Renal cortex interstitium (tissue), 15 donors: ENCODE results near the gene AGMAT. TPM values are rescaled to one million over a fixed set of nuclear protein-coding genes. Genes with fewer than 3 reads are reported as not detected.

Experiments used
- DNase-seq, 11 donors: peaks; one replicate each; pipeline ENCODE4 v3.0.0-alpha.2; 2013; ENCODE audit warnings: low read depth in 9 of 11, low spot score in 4 of 11; ENCODE audit errors: extremely low read depth in 1 of 11
- long read RNA-seq, 16 experiments: transcript quantifications; one replicate each; lab custom pipeline, GENCODE V29; 2026
- polyA plus RNA-seq, 3 donors: library from polyadenylated mRNA; unstranded; fragments of 120-200 nt; gene quantifications; one replicate each; pipeline ENCODE4 v1.2.1, GENCODE V29; 2013; ENCODE audit not compliant: insufficient read length in 3 of 3

Gene AGMAT, protein sequence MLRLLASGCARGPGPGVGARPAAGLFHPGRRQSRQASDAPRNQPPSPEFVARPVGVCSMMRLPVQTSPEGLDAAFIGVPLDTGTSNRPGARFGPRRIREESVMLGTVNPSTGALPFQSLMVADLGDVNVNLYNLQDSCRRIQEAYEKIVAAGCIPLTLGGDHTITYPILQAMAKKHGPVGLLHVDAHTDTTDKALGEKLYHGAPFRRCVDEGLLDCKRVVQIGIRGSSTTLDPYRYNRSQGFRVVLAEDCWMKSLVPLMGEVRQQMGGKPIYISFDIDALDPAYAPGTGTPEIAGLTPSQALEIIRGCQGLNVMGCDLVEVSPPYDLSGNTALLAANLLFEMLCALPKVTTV
- polyA plus RNA-seq, result 10 to 100 TPM; 30.6 to 35.6 (median 33.3) TPM
- long read RNA-seq, donor 1, transcript AGMAT-201 (7 exons, 2,500 nt), result major isoform, 8 of 8 reads
- long read RNA-seq, donor 1, partial matches to known transcripts, result 0 of 8 reads
- long read RNA-seq, donor 1, other reads (novel, unspliced or antisense), result 0 of 8 reads
- long read RNA-seq, donor 2, transcript AGMAT-201 (7 exons, 2,500 nt), result major isoform, 6 of 6 reads
- long read RNA-seq, donor 2, partial matches to known transcripts, result 0 of 6 reads
- long read RNA-seq, donor 2, other reads (novel, unspliced or antisense), result 0 of 6 reads
- long read RNA-seq, donor 3, transcript AGMAT-201 (7 exons, 2,500 nt), result major isoform, 12 of 12 reads
- long read RNA-seq, donor 3, partial matches to known transcripts, result 0 of 12 reads
- long read RNA-seq, donor 3, other reads (novel, unspliced or antisense), result 0 of 12 reads
- long read RNA-seq, donor 4, transcript AGMAT-201 (7 exons, 2,500 nt), result major isoform, 9 of 9 reads
- long read RNA-seq, donor 4, partial matches to known transcripts, result 0 of 9 reads
- long read RNA-seq, donor 4, other reads (novel, unspliced or antisense), result 0 of 9 reads
- long read RNA-seq, donor 5, result 0 reads
- long read RNA-seq, donor 6, transcript AGMAT-201 (7 exons, 2,500 nt), result major isoform, 5 of 5 reads
- long read RNA-seq, donor 6, partial matches to known transcripts, result 0 of 5 reads
- long read RNA-seq, donor 6, other reads (novel, unspliced or antisense), result 0 of 5 reads
- long read RNA-seq, donor 7, transcript AGMAT-201 (7 exons, 2,500 nt), result major isoform, 7 of 7 reads
- long read RNA-seq, donor 7, partial matches to known transcripts, result 0 of 7 reads
- long read RNA-seq, donor 7, other reads (novel, unspliced or antisense), result 0 of 7 reads
- long read RNA-seq, donor 8, transcript AGMAT-201 (7 exons, 2,500 nt), result major isoform, 13 of 20 reads
- long read RNA-seq, donor 8, partial matches to known transcripts, result 7 of 20 reads
- long read RNA-seq, donor 8, other reads (novel, unspliced or antisense), result 0 of 20 reads
- long read RNA-seq, donor 9, transcript AGMAT-201 (7 exons, 2,500 nt), result major isoform, 5 of 5 reads
- long read RNA-seq, donor 9, partial matches to known transcripts, result 0 of 5 reads
- long read RNA-seq, donor 9, other reads (novel, unspliced or antisense), result 0 of 5 reads
- long read RNA-seq, donor 10, transcript AGMAT-201 (7 exons, 2,500 nt), result major isoform, 12 of 18 reads
- long read RNA-seq, donor 10, partial matches to known transcripts, result 6 of 18 reads
- long read RNA-seq, donor 10, other reads (novel, unspliced or antisense), result 0 of 18 reads
- long read RNA-seq, donor 11, transcript AGMAT-201 (7 exons, 2,500 nt), result major isoform, 10 of 10 reads
- long read RNA-seq, donor 11, partial matches to known transcripts, result 0 of 10 reads
- long read RNA-seq, donor 11, other reads (novel, unspliced or antisense), result 0 of 10 reads
- long read RNA-seq, donor 12, transcript AGMAT-201 (7 exons, 2,500 nt), result major isoform, 6 of 6 reads
- long read RNA-seq, donor 12, partial matches to known transcripts, result 0 of 6 reads
- long read RNA-seq, donor 12, other reads (novel, unspliced or antisense), result 0 of 6 reads
- long read RNA-seq, donor 13, transcript AGMAT-201 (7 exons, 2,500 nt), result major isoform, 12 of 18 reads
- long read RNA-seq, donor 13, partial matches to known transcripts, result 6 of 18 reads
- long read RNA-seq, donor 13, other reads (novel, unspliced or antisense), result 0 of 18 reads
- long read RNA-seq, donor 14, partial matches to known transcripts, result 0 of 4 reads
- long read RNA-seq, donor 14, other reads (novel, unspliced or antisense), result 0 of 4 reads
- long read RNA-seq, donor 15, partial matches to known transcripts, result 0 of 3 reads
- long read RNA-seq, donor 15, other reads (novel, unspliced or antisense), result 0 of 3 reads
- long read RNA-seq, donor 16, transcript AGMAT-201 (7 exons, 2,500 nt), result major isoform, 19 of 19 reads
- long read RNA-seq, donor 16, partial matches to known transcripts, result 0 of 19 reads
- long read RNA-seq, donor 16, other reads (novel, unspliced or antisense), result 0 of 19 reads

DNA sequence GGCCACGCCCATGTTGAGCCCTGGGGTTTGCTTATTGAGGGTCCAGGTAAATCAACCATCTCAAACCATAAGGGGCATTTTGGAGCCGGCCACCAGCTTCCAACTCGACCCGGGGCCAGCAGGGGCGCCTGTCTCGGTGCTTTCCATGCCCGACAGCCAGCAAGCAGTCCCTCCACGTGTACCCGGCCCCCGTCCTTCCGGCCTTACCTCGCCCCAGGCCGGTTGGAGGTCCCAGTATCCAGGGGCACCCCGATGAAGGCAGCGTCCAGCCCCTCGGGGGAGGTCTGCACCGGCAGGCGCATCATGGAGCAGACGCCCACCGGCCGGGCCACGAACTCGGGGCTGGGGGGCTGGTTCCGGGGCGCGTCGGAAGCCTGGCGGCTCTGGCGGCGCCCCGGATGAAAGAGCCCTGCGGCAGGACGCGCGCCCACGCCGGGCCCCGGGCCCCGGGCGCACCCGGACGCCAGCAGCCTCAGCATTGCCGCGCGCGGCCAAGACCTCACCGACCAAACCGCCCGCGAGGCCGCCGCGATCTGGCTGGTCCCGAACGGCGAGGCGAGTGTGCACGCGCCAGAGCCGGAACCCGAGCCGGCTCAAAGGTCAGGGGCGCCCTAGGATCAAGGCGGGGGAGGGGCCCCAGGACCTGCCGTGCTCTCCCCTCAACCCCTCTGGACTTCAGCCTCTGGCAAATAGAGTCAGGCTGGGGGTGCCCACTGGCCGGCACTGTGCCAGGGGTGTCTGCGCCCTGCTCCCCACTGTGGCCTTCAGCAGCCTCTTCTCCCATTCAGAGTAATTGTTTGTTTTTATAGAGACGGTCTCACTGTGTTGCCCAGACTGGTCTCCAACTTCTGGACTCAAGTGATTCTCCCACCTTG lies at the start of gene AGMAT:
TSS of gene AGMAT (minus strand) at position 563 of the 875 bp plus-strand sequence. CDS start at position 479, 84 bp downstream.
- peak in 1 of 11 donors; percentile 19 for DNase-seq

DNA sequence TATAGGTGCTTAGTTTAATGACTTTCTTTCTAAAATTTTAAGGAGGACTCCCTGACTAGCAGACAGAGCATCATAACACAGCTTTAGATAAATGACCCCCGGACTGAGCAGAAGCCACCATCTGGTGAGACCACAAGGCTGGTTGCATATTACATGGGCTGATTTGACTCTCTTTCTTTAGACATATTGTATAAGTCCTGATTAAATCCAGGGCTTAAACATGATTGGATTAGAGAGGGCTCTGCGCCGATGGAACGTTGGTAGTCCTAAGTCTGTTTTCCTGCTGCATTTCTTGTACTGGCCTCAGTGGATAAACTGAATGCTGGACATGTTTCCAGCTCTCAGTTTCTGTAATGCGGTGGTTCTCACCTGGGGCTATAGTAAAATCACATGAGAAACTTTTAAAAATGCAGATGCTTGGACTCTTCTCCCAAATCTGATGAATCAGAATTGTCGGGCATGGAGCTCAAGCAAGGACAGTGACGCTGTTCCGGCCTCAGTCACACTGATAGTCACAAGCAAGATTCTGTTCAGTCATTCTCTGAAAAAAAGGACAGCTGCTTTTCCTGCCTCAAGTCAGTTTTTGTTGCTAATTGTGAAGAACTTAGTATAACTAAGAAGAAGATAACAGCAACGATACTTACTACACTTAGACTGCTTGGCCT lies 49.0 kb upstream of the AGMAT start:
- no peak for DNase-seq

DNA sequence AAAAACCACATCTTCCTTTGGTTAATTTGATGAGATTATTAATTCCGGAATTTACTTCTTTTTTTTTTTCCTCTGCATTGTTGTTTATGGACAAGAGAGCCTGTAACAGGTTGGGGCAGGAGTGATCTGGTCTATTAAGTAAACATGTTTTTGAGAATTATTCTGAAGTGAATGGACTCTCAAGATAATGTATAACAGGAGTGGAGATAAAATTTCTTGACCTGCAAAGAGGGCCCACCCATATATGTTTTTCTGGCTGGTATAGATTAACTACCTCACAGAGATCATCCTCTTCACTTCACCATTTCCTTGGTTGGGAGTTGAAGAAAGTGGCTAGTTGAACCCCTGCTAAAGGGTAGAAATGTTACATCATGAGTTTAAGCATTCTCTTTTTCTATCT lies 43.2 kb upstream of the AGMAT start:
- no peak for DNase-seq

DNA sequence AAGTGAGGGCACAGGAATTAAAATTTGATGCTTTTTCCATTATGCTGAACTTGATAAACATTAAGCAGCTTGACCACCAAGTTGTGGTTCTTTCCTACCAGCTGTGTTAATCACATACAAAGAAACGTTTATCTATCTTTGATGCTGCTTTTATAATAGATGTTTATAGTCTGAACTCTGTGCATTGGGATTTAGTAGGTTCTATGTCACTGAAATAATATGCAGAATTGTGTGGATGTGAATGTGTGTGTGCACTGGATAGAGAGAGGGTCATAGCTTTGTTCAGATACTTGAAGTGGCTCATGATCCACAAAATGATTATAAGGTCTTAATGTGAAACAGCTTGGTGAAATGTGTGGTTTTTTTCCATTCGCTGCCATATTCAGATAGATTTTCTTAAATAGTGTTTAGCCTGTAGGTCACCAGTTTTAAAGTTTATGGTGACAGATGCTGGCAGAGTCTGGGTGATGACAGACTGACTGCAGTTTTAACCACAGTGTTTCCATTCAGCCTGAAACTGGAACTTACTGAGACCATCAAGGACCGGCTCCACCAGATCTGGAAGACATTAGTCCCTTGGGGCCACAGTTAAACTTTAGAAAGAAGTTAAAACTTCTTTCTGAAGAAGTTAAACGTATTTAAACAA lies 42.6 kb upstream of the AGMAT start:
- DNase-seq, result no peak

DNA sequence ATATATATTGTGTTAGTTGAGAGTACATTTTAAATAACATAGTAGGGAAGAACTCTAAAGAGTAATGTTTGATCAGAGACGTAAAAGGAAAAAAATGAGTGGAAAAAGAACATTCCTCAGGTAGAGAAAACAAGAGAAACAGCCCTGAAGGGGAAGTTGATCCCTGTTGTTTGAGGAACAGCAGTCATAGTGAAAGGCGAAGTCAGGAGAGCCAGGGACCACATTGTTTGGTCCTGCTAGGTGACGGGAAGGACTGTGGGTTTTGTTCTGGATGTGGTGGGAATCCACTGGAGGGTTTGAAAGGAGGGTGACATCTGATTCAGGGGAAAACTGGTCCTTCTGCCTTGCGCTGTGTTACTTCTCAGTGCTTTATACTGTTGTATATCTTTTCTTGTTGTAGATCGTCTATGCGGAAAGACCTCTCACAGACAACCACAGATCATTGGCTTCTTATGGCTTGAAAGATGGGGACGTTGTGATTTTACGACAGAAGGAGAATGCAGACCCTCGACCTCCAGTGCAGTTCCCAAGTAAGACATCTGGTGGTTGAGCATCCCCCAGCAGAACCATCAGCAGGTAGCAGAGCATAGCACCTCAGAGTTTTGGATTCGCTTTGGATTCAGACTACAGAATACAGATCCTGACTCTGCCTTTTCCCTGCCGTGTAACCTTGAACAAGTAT lies 41.6 kb upstream of the AGMAT start:
- DNase-seq, result no peak

DNA sequence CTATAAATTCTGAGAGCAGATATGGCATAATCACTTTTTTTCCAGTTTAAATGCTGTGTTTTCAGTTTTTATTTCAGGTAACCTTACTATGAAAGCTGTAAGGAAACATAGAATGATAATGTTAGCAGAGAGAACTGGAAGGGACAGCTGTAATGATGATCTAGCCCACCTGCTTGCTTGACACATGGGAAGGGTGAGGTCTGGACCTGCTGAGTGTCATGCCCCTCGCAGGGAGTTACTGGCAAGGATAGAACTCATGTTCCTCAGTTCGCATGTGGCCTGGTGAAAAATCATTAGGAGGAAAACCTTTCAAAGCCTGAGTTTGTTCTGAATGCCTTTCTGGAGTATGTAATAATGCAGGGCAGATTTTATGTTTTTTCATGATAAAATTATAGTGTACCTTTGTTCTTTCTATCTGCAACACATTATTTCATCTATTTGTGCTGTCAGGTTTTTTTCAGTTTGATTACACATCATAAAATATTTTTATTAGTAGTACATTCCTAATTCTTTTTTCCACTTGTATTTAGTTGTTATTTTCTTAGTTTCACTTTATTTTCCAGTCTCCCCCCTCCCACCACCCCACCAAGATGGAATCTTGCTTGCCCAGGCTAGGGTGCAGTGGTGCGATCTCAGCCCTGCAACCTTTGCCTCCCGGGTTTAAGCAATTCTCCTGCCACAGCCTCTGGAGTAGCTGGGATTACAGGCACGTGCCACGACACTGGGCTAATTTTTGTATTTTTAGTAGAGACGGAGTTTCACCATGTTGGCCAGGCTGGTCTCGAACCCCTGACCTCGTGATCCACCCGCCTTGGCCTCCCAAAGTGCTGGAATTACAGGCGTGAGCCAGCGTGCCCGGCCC lies 40.4 kb upstream of the AGMAT start:
- DNase-seq, result no peak

DNA sequence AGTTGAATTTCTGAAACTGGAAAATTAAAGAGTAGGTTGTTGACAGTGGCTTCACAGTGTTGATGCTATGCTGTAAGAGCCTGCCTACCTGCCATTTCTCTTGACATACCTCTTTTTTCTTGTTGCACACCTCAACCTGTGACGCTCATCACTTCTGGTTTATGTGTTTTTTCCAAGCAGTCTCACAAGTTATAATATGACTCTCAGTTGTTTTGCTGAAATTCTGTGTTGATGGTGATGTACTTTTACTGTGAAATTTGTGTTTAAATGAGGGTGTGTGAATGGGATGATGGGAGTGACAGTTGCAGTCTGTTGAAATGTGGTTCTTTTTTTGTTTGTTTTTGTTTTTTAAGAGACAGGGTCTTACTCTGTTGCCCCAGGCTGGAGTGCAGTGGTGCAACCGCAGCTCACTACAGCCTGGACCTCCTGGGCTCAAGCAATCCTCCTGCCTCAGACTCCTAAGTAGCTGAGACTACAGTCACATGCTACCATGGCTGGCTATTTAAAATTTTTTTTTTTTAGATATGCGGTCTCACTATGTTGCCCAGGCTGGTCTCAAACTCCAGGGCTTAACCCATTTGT lies 39.4 kb upstream of the AGMAT start:
- DNase-seq, result no peak

DNA sequence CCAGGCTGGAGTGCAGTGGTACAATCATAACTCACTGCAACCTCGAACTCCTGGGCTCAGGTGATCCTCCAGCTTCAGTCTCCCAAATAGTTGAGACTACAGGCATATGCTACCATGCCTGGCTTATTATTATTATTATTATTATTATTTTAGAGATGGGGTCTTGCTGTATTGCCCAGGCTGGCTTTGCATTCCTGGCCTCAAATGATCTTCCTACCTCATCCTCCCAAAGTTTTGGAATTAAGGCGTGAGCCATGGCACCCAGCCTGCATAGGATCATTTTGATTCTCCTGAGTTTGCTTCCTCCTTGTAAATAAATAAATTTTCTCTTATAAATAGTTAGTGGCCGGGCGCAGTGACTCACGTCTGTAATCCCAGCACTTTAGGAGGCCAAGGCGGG lies 38.6 kb upstream of the AGMAT start:
- DNase-seq, result no peak

DNA sequence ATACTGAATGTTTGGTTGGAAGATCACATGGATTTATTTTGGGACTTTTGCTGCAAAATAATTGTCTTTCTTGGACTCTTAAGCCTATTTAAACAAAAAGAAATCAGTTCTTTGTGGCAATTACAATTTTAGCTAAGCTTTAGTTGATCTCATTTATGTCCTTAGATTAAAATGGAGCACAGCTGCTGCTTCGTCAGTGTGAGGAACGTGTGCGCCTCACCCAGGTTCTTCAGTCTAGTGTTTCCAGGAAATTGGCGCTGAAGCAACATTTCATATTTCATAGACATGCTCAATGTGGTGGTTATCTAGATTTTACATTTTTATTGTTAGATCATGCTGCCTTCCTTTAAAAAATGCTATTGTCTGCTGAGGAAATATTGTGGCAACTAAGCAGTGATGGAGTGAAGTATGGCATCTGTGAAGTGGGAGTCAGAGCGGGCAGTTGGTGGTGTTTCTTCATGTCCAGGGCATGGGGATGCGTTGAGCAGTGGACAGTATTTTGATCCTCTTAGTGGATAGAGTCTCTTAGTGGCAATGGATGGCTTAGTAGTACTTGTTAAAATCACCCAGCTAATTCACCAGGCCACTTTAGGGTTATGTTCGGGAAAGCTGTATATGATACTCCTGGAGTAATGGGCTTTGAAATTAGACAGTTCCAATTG lies 38.0 kb upstream of the AGMAT start:
- DNase-seq, result no peak

DNA sequence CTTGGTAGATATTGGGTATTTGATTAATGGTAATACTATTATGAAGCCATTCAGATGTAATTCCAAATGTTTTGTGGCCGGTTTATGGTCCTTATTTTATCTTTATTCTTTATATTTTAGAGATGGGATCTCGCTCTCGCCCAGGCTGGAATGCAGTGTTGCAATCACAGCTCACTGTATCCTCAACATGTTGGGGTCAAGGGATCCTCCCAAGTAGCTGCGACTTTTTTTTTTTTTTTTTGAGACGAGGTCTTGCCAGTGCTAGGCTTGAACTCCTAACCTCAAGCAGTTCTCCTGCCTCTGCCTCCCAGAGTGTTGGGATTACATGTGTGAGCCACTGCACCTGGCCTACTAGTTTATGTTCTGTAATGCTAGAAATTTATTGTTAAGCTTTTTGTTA lies 37.1 kb upstream of the AGMAT start:
- DNase-seq, result no peak

DNA sequence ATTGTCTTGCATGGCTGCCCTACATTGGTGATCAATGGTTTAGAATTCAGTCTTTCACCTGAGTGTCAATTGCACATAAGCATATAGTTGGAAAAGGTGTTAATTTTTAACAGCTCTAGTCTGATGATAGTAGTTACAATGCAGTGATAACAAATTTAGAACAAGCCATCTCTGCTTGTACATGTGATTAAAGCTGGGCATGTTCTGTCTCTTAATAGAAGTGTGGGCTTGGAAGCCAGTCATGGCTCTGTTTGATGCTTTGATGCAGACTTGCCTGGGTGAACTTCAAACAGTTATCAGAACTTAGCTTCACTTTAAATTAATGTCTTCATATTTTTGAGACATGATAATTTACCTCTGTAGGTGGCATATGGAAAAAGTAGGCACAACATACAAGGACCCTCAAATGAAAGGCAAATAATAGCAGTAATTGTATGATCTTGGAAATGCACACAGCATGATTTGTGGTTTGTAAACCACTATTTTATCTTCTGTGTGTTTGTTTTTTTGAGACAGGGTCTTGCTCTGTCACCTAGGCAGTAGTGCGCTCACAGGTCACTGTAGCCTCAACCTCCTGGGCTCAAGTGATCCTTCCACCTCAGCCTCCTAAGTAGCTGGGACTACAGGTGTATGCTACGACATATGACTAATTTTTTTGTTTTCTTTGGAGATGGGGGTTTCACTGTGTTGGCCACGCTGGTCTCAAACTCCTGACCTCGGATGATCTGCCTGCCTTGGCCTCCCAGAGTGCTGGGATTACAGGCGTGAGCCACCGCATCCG lies 36.2 kb upstream of the AGMAT start:
- DNase-seq, result no peak

DNA sequence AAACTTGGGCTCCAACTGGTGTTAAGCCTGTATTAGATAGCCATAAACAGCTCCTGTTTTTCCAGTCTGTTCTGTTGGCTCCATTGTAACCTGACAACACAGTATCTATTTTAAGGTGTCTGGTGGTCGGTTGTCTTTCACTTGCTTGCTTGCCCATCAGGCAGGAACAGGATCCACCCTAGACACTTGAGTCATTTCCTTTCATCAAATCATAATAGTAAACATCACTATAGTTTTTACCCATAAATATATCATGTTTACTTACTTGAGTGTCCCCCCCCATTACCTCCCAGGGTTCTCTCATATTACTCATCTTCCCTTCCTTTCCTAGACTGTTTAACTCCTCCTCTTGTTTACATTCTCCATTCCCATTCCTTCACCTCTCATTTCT lies 35.3 kb upstream of the AGMAT start:
- DNase-seq, result no peak
